GM19468 (cell line): Measurements from ENCODE around the gene NDUFAF3.

Experiments used
- ATAC-seq: cut with Tn5 transposase; IDR thresholded peaks from one replicate; pipeline ENCODE4 v1.9.1; 2021; ENCODE audit warnings: mild to moderate bottlenecking, moderate library complexity, moderate number of reproducible peaks; ENCODE audit not compliant: unreplicated experiment; ENCODE audit errors: extremely low read depth

Gene NDUFAF3

GRCh38 chr3:49021813-49022687 is at the start of gene NDUFAF3:
NDUFAF3 (plus strand) TSS chr3:49022121; CDS start chr3:49022145, 24 bp downstream.
- ATAC-seq = peak; percentile 29

GRCh38 chr3:48974076-48974864 is 47.7 kb upstream of the NDUFAF3 start:
- no peak for ATAC-seq

- ATAC-seq = no peak
Observed at GRCh38 chr3:48979451-48979850, 42.5 kb upstream of the NDUFAF3 start.

GRCh38 chr3:48980295-48980694 is 41.6 kb upstream of the NDUFAF3 start:
- no peak for ATAC-seq

GRCh38 chr3:48982016-48982415 is 39.9 kb upstream of the NDUFAF3 start:
- ATAC-seq = no peak

GRCh38 chr3:48982686-48983085 is 39.2 kb upstream of the NDUFAF3 start:
- no peak for ATAC-seq

GRCh38 chr3:48983096-48983495 is 38.8 kb upstream of the NDUFAF3 start:
- ATAC-seq = no peak

- ATAC-seq = no peak
Observed at GRCh38 chr3:48984663-48985062, 37.3 kb upstream of the NDUFAF3 start.

GRCh38 chr3:48985831-48986376 is 36.0 kb upstream of the NDUFAF3 start:
- ATAC-seq = no peak

- ATAC-seq = no peak
Observed at GRCh38 chr3:48989126-48989795, 32.7 kb upstream of the NDUFAF3 start.

- ATAC-seq = peak; percentile 15
Observed at GRCh38 chr3:48989796-48990635, 31.9 kb upstream of the NDUFAF3 start, which contains the start of gene P4HTM. P4HTM (plus strand) TSS chr3:48990241; CDS start chr3:48990257, 16 bp downstream.

GRCh38 chr3:48990636-48991469 is 31.1 kb upstream of the NDUFAF3 start:
- no peak for ATAC-seq

GRCh38 chr3:48991851-48992545 is 29.9 kb upstream of the NDUFAF3 start:
- ATAC-seq = no peak

GRCh38 chr3:48993834-48994233 is 28.1 kb upstream of the NDUFAF3 start:
- no peak for ATAC-seq

GRCh38 chr3:48996640-48997039 is 25.3 kb upstream of the NDUFAF3 start:
- ATAC-seq = no peak

GRCh38 chr3:48997102-48997635 is 24.8 kb upstream of the NDUFAF3 start:
- no peak for ATAC-seq

GRCh38 chr3:48997714-48998637 is 23.9 kb upstream of the NDUFAF3 start:
- no peak for ATAC-seq
